Esophagus squamous epithelium (tissue), 5 donors: ENCODE results near the gene RPL5. TPM values are rescaled to one million over a fixed set of nuclear protein-coding genes. Genes with fewer than 3 reads are reported as not detected.

Experiments used
- DNase-seq: peaks from one replicate; lab custom pipeline; 2025; lab: John Stamatoyannopoulos, UW
- H3K27ac ChIP-seq, 4 donors: fragments of 200-600 bp; sonication (generic); one replicate each; pipeline ENCODE4 v1.5.1; 2016 to 2019; ENCODE audit warnings: mild to moderate bottlenecking in 1 of 4
- H3K27me3 ChIP-seq, 4 donors: fragments of 200-600 bp; sonication (generic); 1 replicate in 3 of 4; 2 replicates in 1 of 4; pipeline versions ENCODE4 v1.5.1 to v1.6.0; 2017 to 2021; ENCODE audit warnings: antibody characterized with exemption in 1 of 4
- H3K36me3 ChIP-seq, 3 donors: fragments of 200-600 bp; sonication (generic); one replicate each; pipeline ENCODE4 v1.5.1; 2016 to 2019
- H3K4me1 ChIP-seq, 3 donors: fragments of 200-600 bp; sonication (generic); one replicate each; pipeline ENCODE4 v1.5.1; 2017 to 2019
- H3K4me3 ChIP-seq, 4 donors: fragments of 200-600 bp; sonication (generic); 1 replicate in 3 of 4; 2 replicates in 1 of 4; pipeline ENCODE4 v1.5.1; 2016 to 2019; ENCODE audit warnings: mild to moderate bottlenecking in 2 of 4, moderate library complexity in 1 of 4
- H3K9me3 ChIP-seq, 3 donors: fragments of 200-600 bp; sonication (generic); one replicate each; pipeline ENCODE4 v1.5.1; 2016 to 2019
- POLR2A ChIP-seq, 4 donors: fragments of 450-650 bp; IDR thresholded peaks; one replicate each; pipeline ENCODE4 v1.6.1; 2017; ENCODE audit warnings: antibody characterized with exemption in 4 of 4, mild to moderate bottlenecking in 4 of 4, moderate library complexity in 3 of 4
- WGBS, 2 donors: methylation state at CpG; one replicate each; pipeline ENCODE4 v1.1.5; 2018; 5-methylcytosine and 5-hydroxymethylcytosine counted together
- intact Hi-C: fragments of 100-400 bp; cut with DNase I; formaldehyde crosslinking; loops from one replicate; pipeline ENCODE4 v1.15.0; 2022
- total RNA-seq, 4 donors: library from RNA; depleted of rRNA; stranded (reverse); fragments of >200 nt; gene quantifications; one replicate each; pipeline ENCODE4 v1.1.0, GENCODE V29; 2016
- TF ChIP-seq, protein P1 (sequence below), 6 experiments: fragments of 450-650 bp in 4 of 6; fragments of 200-600 bp in 2 of 6; sonication (generic) in 2 of 6; IDR thresholded peaks; one replicate each; pipeline ENCODE4 v1.5.1; 2016 to 2019; ENCODE audit warnings: antibody characterized with exemption in 6 of 6, mild to moderate bottlenecking in 4 of 6, moderate library complexity in 4 of 6
- donor health status: DM: yes; HTN: yes; CAD: no.

RPL5 gene
- total RNA-seq, 4 donors from 2014 or later: 828 to 2,443 (median 1,463) TPM

DNA sequence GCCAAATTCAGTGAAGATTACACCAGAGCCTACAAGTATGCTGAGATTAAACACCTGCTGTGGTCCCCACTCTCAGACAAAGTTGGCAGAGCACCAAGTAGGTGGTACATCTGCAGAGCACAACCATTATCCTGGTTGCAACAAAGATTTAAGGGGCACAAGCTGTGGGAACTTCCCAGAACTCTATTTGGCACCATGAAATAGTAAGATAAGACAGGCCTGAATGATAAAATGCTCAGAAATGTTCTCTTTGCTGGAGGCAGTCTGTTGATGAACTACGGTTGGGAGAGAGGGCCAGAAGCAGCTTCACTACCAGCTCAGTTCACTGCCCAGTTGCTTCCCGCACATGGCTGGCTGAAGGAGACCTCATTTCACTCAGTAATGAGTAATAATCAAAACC is 19.9 kb downstream of the RPL5 start:
- 38 to 75% methylated on average over 2 of the region's 2 CpGs for WGBS, 2 donors
- intact Hi-C loops: loop anchor here (10.0 kb wide), 1 partner anchor 113 kb away; the partner anchor contains the start of gene DIPK1A
- no peak for TF ChIP-seq POLR2A (IDR thresholded peaks at IDR 0.05)
- TF ChIP-seq, protein P1, sequence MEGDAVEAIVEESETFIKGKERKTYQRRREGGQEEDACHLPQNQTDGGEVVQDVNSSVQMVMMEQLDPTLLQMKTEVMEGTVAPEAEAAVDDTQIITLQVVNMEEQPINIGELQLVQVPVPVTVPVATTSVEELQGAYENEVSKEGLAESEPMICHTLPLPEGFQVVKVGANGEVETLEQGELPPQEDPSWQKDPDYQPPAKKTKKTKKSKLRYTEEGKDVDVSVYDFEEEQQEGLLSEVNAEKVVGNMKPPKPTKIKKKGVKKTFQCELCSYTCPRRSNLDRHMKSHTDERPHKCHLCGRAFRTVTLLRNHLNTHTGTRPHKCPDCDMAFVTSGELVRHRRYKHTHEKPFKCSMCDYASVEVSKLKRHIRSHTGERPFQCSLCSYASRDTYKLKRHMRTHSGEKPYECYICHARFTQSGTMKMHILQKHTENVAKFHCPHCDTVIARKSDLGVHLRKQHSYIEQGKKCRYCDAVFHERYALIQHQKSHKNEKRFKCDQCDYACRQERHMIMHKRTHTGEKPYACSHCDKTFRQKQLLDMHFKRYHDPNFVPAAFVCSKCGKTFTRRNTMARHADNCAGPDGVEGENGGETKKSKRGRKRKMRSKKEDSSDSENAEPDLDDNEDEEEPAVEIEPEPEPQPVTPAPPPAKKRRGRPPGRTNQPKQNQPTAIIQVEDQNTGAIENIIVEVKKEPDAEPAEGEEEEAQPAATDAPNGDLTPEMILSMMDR (IDR thresholded peaks at IDR 0.05): no peak
- no peak overlapping the region for H3K4me3 ChIP-seq
- H3K4me1 ChIP-seq: peaks cover 0 to 26% (median 8%) of the 10 kb centered on the region in 3 donors
- H3K9me3 ChIP-seq: no peaks in the 10 kb centered on the region
- H3K27ac ChIP-seq: peak overlapping the region in 1 of 4 donors; percentile 40
- H3K27me3 ChIP-seq: no peaks in the 10 kb centered on the region
- H3K36me3 ChIP-seq: peaks cover 0 to 18% (median 0%) of the 10 kb centered on the region in 3 donors
- DNase-seq: no peak

DNA sequence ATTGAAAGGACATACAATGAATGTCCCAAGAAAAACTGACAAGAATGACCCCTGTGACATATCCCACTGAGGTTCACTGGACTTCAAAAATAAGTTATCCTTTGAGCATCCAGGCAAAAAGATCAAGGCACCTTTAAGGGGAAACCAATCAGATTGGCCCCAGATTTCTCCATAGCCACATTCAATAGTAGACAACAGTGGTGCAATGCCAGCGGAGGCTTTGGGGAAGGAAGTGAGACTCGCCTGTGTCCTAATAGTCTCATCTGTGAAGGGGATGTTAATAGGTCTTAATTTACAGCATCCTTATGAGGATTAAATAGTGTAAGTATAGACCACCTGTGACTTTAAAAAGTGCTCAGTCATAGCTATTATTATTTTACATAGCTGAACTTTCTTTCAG is 21.5 kb downstream of the RPL5 start:
- Histone ChIP-seq H3K27ac (no peak overlapping the region), H3K36me3 (peaks cover 0 to 18% (median 0%) of the 10 kb centered on the region in 3 donors), H3K27me3 (no peaks in the 10 kb centered on the region), H3K4me3 (no peak overlapping the region), H3K4me1 (peaks cover 0 to 18% (median 8%) of the 10 kb centered on the region in 3 donors), H3K9me3 (no peaks in the 10 kb centered on the region)
- TF ChIP-seq, protein P1 (IDR thresholded peaks at IDR 0.05): no peak
- no peak for TF ChIP-seq POLR2A (IDR thresholded peaks at IDR 0.05)
- WGBS, 2 donors: 79 to 97% methylated on average over 2 of the region's 2 CpGs
- DNase-seq: no peak
- intact Hi-C loops: loop anchor here (10.0 kb wide), 1 partner anchor 112 kb away; the partner anchor contains the start of gene DIPK1A

DNA sequence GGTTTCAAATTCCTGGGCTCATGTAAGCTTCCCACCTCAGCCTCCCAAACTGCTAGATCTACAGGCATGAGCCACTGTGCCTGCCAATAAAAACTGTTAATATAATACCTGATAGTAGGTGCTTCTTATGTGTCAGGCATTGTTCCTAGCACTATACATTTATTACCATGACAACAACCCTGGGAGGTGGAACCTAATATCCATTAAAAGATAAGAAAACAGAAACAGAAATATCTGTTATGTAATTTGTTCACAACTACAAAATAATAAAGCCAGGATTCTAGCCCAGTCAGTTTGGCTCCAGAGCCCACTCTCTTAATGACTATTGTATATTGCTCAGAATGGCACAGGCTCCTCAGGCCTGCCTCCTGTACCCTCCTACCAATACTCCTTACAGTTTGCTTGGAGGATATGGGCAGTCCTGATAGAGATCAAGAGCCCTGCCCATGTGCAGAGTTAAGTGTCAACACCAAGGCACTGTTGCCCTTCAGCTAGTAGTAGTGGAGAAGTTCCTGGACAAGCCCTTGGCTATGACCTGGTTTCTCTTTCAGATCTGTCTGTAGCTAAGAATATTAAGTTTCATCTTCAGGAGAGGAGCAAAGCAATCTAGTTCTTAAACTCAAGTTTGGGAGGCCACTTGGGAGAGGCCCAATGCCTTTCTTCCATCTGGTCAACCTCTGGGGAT is 22.4 kb downstream of the RPL5 start:
- no peak overlapping the region for H3K27ac ChIP-seq

DNA sequence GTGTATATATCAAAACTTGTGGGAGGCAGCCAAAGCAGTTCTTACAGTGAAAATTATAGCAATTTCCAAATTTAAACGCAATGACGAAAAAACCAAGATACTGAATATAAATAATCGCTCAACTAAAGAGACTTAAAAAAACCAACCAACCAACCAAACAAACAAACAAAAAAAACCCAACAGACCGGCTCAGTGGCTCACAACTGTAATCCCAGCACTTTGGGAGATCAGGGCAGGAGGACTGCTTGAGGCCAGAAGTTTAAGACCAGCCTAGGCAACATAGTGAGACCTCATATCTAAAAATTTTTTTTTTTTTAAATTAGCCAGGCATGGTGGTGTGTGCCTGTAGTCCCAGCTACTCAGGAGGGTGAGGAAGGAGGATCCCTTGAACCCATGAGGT is 23.4 kb downstream of the RPL5 start:
- intact Hi-C loops: loop anchor here (10.0 kb wide), 1 partner anchor 110 kb away; the partner anchor contains the start of gene DIPK1A
- Histone ChIP-seq H3K4me3 (no peak overlapping the region), H3K4me1 (peaks cover 0 to 21% (median 12%) of the 10 kb centered on the region in 3 donors), H3K27me3 (no peaks in the 10 kb centered on the region), H3K27ac (no peak overlapping the region), H3K9me3 (no peaks in the 10 kb centered on the region), H3K36me3 (peaks cover 0 to 4% (median 0%) of the 10 kb centered on the region in 3 donors)
- DNase-seq: no peak
- 84 to 99% methylated on average over 4 of the region's 4 CpGs for WGBS, 2 donors
- TF ChIP-seq, protein P1 (IDR thresholded peaks at IDR 0.05): no peak
- TF ChIP-seq POLR2A (IDR thresholded peaks at IDR 0.05): no peak

More for the DNA sequence above, 22.4 kb downstream of the RPL5 start:
- Histone ChIP-seq H3K4me1 (peaks cover 0 to 16% (median 8%) of the 10 kb centered on the region in 3 donors), H3K4me3 (no peak overlapping the region), H3K9me3 (no peaks in the 10 kb centered on the region), H3K36me3 (peaks cover 0 to 14% (median 0%) of the 10 kb centered on the region in 3 donors), H3K27me3 (no peaks in the 10 kb centered on the region)
- no peak for DNase-seq
- TF ChIP-seq POLR2A (IDR thresholded peaks at IDR 0.05): no peak
- TF ChIP-seq, protein P1 (IDR thresholded peaks at IDR 0.05): no peak
- intact Hi-C loops: loop anchor here (10.0 kb wide), 1 partner anchor 111 kb away; the partner anchor contains the start of gene DIPK1A

DNA sequence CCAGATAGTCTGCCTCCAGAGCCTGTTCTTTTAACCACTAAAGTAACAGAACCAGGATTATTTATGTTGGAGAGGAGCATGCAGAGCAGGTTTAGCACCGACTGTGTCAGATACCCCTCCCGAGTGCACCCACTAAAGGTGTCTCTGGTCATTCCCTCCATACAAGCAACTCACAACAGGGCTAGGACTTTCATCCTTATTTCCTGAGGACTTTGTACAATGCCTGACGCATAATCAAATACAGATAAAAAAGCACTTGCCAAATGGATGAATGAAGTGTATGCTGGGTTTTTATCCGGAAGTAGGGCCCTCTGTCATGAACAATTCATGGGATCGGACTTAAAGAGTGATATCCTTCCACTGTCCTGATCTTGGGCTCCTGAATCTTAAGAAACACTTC is 26.0 kb downstream of the RPL5 start:
- TF ChIP-seq, protein P1 (IDR thresholded peaks at IDR 0.05): no peak
- H3K27ac ChIP-seq: no peak overlapping the region
- H3K4me1 ChIP-seq: peaks cover 0 to 8% (median 3%) of the 10 kb centered on the region in 3 donors
- no peak for DNase-seq
- H3K27me3 ChIP-seq: no peaks in the 10 kb centered on the region
- H3K9me3 ChIP-seq: no peaks in the 10 kb centered on the region
- H3K4me3 ChIP-seq: no peak overlapping the region
- intact Hi-C loops: loop anchor here (2.0 to 10.0 kb wide), 2 partner anchors 107 to 139 kb away; partner anchors contain the start of gene DIPK1A
- no peaks in the 10 kb centered on the region for H3K36me3 ChIP-seq
- 73 to 86% methylated on average over 5 of the region's 5 CpGs for WGBS, 2 donors
